SK-N-SH treated with all-trans-retinoic acid at 6 μM for 48 hours (cell line): ENCODE data around the gene PLPPR4.

Experiments used
- CSDC2 ChIP-seq: fragments of 250-450 bp; sonication (Bioruptor Pico); IDR thresholded peaks from 2 replicates; pipeline ENCODE4 v1.5.0; 2020; ENCODE audit warnings: mild to moderate bottlenecking, moderate library complexity
- PPARA ChIP-seq: fragments of 250-450 bp; sonication (Bioruptor Pico); IDR thresholded peaks from 2 replicates; pipeline ENCODE4 v1.5.0; 2020; ENCODE audit warnings: mild to moderate bottlenecking, borderline replicate concordance
- TCF4 ChIP-seq: fragments of 250-450 bp; sonication (Bioruptor Pico); IDR thresholded peaks from 2 replicates; pipeline ENCODE4 v1.8.0; 2021; ENCODE audit warnings: mild to moderate bottlenecking, moderate library complexity, borderline replicate concordance
- TOX ChIP-seq: fragments of 250-450 bp; sonication (Bioruptor Pico); IDR thresholded peaks from 2 replicates; pipeline ENCODE4 v1.8.0; 2021; ENCODE audit warnings: mild to moderate bottlenecking, moderate library complexity, borderline replicate concordance
- TF ChIP-seq, protein P1 (sequence below): fragments of 250-450 bp; sonication (Bioruptor Pico); IDR thresholded peaks from 2 replicates; pipeline ENCODE4 v1.8.0; 2020; ENCODE audit warnings: mild to moderate bottlenecking, moderate library complexity, borderline replicate concordance
- TF ChIP-seq, protein P2 (sequence below): fragments of 250-450 bp; sonication (Bioruptor Pico); IDR thresholded peaks from 2 replicates; pipeline ENCODE4 v1.5.1; 2021; ENCODE audit warnings: mild to moderate bottlenecking, moderate library complexity

DNA sequence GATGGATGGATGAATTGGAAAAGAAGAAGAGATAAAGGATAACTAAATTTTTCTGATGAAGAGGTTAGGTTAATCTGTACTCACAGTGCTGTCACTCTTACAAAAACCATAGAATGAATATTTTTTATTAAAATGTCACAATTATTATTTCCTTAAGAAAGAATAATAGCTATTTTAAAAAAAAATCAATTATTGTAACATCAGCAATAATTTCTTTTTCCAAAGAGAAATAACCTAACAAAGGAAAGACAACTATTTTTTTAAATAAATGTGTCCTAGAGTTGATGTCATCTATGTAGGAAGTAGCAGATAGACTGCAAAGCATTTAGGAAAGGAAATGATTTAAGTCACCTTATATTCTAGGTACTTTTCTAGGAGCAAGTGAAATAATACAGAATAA is 33.6 kb upstream of the PLPPR4 start:
- TF ChIP-seq CSDC2 (CRISPR knock-in tag) (no peak), TCF4 (no peak), PPARA (CRISPR knock-in tag) (no peak), TOX (CRISPR knock-in tag) (no peak)
- TF ChIP-seq, protein P1, sequence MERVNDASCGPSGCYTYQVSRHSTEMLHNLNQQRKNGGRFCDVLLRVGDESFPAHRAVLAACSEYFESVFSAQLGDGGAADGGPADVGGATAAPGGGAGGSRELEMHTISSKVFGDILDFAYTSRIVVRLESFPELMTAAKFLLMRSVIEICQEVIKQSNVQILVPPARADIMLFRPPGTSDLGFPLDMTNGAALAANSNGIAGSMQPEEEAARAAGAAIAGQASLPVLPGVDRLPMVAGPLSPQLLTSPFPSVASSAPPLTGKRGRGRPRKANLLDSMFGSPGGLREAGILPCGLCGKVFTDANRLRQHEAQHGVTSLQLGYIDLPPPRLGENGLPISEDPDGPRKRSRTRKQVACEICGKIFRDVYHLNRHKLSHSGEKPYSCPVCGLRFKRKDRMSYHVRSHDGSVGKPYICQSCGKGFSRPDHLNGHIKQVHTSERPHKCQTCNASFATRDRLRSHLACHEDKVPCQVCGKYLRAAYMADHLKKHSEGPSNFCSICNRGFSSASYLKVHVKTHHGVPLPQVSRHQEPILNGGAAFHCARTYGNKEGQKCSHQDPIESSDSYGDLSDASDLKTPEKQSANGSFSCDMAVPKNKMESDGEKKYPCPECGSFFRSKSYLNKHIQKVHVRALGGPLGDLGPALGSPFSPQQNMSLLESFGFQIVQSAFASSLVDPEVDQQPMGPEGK (CRISPR knock-in tag), result no peak
- TF ChIP-seq, protein P2, sequence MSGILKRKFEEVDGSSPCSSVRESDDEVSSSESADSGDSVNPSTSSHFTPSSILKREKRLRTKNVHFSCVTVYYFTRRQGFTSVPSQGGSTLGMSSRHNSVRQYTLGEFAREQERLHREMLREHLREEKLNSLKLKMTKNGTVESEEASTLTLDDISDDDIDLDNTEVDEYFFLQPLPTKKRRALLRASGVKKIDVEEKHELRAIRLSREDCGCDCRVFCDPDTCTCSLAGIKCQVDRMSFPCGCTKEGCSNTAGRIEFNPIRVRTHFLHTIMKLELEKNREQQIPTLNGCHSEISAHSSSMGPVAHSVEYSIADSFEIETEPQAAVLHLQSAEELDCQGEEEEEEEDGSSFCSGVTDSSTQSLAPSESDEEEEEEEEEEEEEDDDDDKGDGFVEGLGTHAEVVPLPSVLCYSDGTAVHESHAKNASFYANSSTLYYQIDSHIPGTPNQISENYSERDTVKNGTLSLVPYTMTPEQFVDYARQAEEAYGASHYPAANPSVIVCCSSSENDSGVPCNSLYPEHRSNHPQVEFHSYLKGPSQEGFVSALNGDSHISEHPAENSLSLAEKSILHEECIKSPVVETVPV (CRISPR knock-in tag), result no peak
